ENCODE results near the gene TASP1.

- TF ChIP-seq CTCF (IDR thresholded peaks at IDR 0.05; ENCODE audit: insufficient read depth, low read depth, low read length) (no peak), EZH2 (IDR thresholded peaks at IDR 0.05; ENCODE audit: insufficient read depth, low read length) (no peak)
Measured at GRCh38 chr20:13638496-13639149, at the start of gene TASP1.
